GM12878 (cell line): ENCODE data around the gene CBX2. TPM values are rescaled to one million over a fixed set of nuclear protein-coding genes. Genes with fewer than 3 reads are reported as not detected.

Experiments
- ATAC-seq: fragments of 200-7000 bp; cut with Tn5 transposase; 3 replicates; pipeline ENCODE4 v1.9.1; 2020; ENCODE audit warnings: mild to moderate bottlenecking, moderate library complexity
- BruUV-seq: library from RNA; stranded (reverse); fragments of 400-500 nt; replicated peaks from 2 replicates; lab custom pipeline; 2021; lab: Mats Ljungman, UMichigan
- CTCF ChIA-PET: fragments of 300-600 bp; sonication (Branson Sonifier 250); formaldehyde crosslinking; extraction: SDS; loops from one replicate; lab custom pipeline; 2021; ENCODE audit warnings: inconsistent platforms; lab: Yijun Ruan, JAX
- POLR2A ChIA-PET: fragments of 350-600 bp; formaldehyde crosslinking; extraction: SDS; loops from one replicate; lab custom pipeline; 2021; ENCODE audit warnings: inconsistent platforms; lab: Charles Lee
- RAD21 ChIA-PET: fragments of 300-600 bp; sonication (Branson Sonifier 250); formaldehyde crosslinking; loops from one replicate; lab custom pipeline; 2023; ENCODE audit warnings: antibody characterized with exemption; ENCODE audit not compliant: unreplicated experiment; lab: Charles Lee
- SMC1A ChIA-PET: fragments of 300-600 bp; sonication (Branson Sonifier 250); formaldehyde crosslinking; loops from one replicate; lab custom pipeline; 2023; ENCODE audit not compliant: unreplicated experiment, uncharacterized antibody; lab: Charles Lee
- DNase-seq: peaks from one replicate; pipeline ENCODE4 v3.0.0-alpha.2; 2011; ENCODE audit warnings: low read depth, low spot score
- FAIRE-seq: peaks from 3 replicates; lab custom pipeline; 2011; peaks lifted over from hg19 to GRCh38; lab: Jason Lieb, UNC
- H2AFZ ChIP-seq: 2 replicates; pipeline ENCODE4 v1.6.0; 2011; ENCODE audit warnings: low read depth, low read length, control low read depth; ENCODE audit not compliant: control insufficient read depth
- H3K27ac ChIP-seq: 2 replicates; pipeline ENCODE4 v1.5.1; 2011; ENCODE audit warnings: control low read depth; ENCODE audit not compliant: control insufficient read depth, insufficient read depth
- H3K27me3 ChIP-seq, 2 experiments: replicated peaks in 1 of 2; 2 replicates each; pipeline versions ENCODE4 v1.6.0 to v1.6.1; 2011; ENCODE audit warnings: low read length in 1 of 2; ENCODE audit not compliant: control insufficient read depth in 2 of 2, insufficient read depth in 2 of 2
- H3K36me3 ChIP-seq, 2 experiments: 2 replicates each; pipeline ENCODE4 v1.5.1; 2011; ENCODE audit warnings: low read length in 1 of 2; ENCODE audit not compliant: control insufficient read depth in 2 of 2, insufficient read depth in 2 of 2
- H3K4me1 ChIP-seq: 2 replicates; pipeline ENCODE4 v1.6.1; 2011; ENCODE audit warnings: mild to moderate bottlenecking, low read length, moderate library complexity, mixed read lengths; ENCODE audit not compliant: control insufficient read depth, insufficient read depth
- H3K4me2 ChIP-seq: 2 replicates; pipeline ENCODE4 v1.6.0; 2011; ENCODE audit warnings: control low read depth; ENCODE audit not compliant: control insufficient read depth, insufficient read depth
- H3K4me3 ChIP-seq: fragments of 200-600 bp; sonication (generic); 2 replicates; pipeline ENCODE4 v1.5.1; 2016
- H3K79me2 ChIP-seq: 2 replicates; pipeline ENCODE4 v1.6.0; 2011; ENCODE audit warnings: low read length; ENCODE audit not compliant: control insufficient read depth, insufficient read depth
- H3K9ac ChIP-seq: 2 replicates; pipeline ENCODE4 v1.8.0; 2011; ENCODE audit warnings: low read length, control low read depth, mixed read lengths; ENCODE audit not compliant: control insufficient read depth, insufficient read depth
- H3K9me3 ChIP-seq: replicated peaks from 3 replicates; pipeline ENCODE4 v1.5.1; 2011; ENCODE audit warnings: mild to moderate bottlenecking, low read length; ENCODE audit not compliant: control insufficient read depth, insufficient read depth
- H4K20me1 ChIP-seq: 2 replicates; pipeline ENCODE4 v1.6.0; 2011; ENCODE audit not compliant: control insufficient read depth, insufficient read depth
- ASH2L ChIP-seq: fragments of 300-600, 200-600 bp; sonication (generic); IDR thresholded peaks from 2 replicates; pipeline ENCODE4 v1.6.1; 2017; ENCODE audit warnings: low read depth, mild to moderate bottlenecking, borderline replicate concordance
- BCL3 ChIP-seq: IDR thresholded peaks from 2 replicates; pipeline ENCODE4 v1.6.1; 2011; ENCODE audit warnings: borderline replicate concordance, low read depth, mild to moderate bottlenecking, moderate library complexity, low read length; ENCODE audit not compliant: insufficient read depth, poor library complexity, severe bottlenecking
- CHD2 ChIP-seq: IDR thresholded peaks from 2 replicates; pipeline ENCODE4 v1.6.1; 2011; ENCODE audit warnings: low read depth, low read length, improper control_type of control experiment, borderline replicate concordance
- DPF2 ChIP-seq: fragments of 450-650 bp; IDR thresholded peaks from 2 replicates; pipeline ENCODE4 v1.6.1; 2017; ENCODE audit warnings: mild to moderate bottlenecking
- EP300 ChIP-seq, 2 experiments: fragments of 150-350 bp in 1 of 2; IDR thresholded peaks; 2 replicates each; pipeline ENCODE4 v1.6.1; 2011 to 2012; ENCODE audit warnings: low read depth in 2 of 2, low read length in 2 of 2, borderline replicate concordance in 1 of 2, improper control_type of control experiment in 1 of 2, inconsistent platforms in 1 of 2; ENCODE audit not compliant: control insufficient read depth in 1 of 2
- HDGF ChIP-seq: fragments of 450-650 bp; IDR thresholded peaks from 2 replicates; pipeline ENCODE4 v1.6.1; 2016; ENCODE audit warnings: antibody characterized with exemption
- JUND ChIP-seq: IDR thresholded peaks from 2 replicates; pipeline ENCODE4 v1.6.1; 2012; ENCODE audit warnings: low read depth, mild to moderate bottlenecking, low read length, improper control_type of control experiment, moderate library complexity
- ZNF217 ChIP-seq: fragments of 450-650 bp; IDR thresholded peaks from 2 replicates; pipeline ENCODE4 v1.6.1; 2017; ENCODE audit warnings: antibody characterized with exemption, mild to moderate bottlenecking
- ZZZ3 ChIP-seq: IDR thresholded peaks from 2 replicates; pipeline ENCODE4 v1.6.1; 2011; ENCODE audit warnings: low read depth; ENCODE audit not compliant: control insufficient read depth, insufficient read length
- WGBS: methylation state at CpG from one replicate; pipeline ENCODE4 v1.1.6; 2016; ENCODE audit warnings: low lambda C conversion rate; ENCODE audit not compliant: insufficient replicate concordance, insufficient coverage; ENCODE audit errors: missing lambda C conversion rate; 5-methylcytosine and 5-hydroxymethylcytosine counted together
- in situ Hi-C: fragments of 300-500 bp; cut with MboI; formaldehyde crosslinking; loops from 9 replicates; pipeline ENCODE4 v1.14.3; 2018; ENCODE audit warnings: mixed read lengths
- intact Hi-C: fragments of 100-400 bp; cut with micrococcal nuclease; formaldehyde crosslinking; loops from one replicate; pipeline ENCODE4 v1.14.2; 2022; ENCODE audit not compliant: unreplicated experiment
- polyA plus RNA-seq, 11 experiments: library from polyadenylated mRNA; depleted of rRNA in 4 of 11; unstranded in 6 of 11; stranded (reverse) in 5 of 11; fragments of >200 nt; fragmentation: Nextera tagmentation in 4 of 11; fragmentation: Illumina TruSeq in 1 of 11; extraction: Ambion mirVana in 4 of 11; extraction: Trizol in 1 of 11; gene quantifications; 1 replicate in 1 of 11; 2 replicates in 10 of 11; pipeline versions ENCODE4 v1.2.1 to v1.2.3, GENCODE V29; 2011 to 2016; ENCODE audit warnings: inconsistent platforms in 2 of 11, missing spikeins in 2 of 11, low read depth in 1 of 11
- total RNA-seq, 4 experiments: library from RNA; depleted of rRNA in 3 of 4; stranded (reverse); fragments of >200 nt in 3 of 4; fragmentation: Illumina TruSeq in 1 of 4; extraction: Trizol in 1 of 4; gene quantifications; 2 replicates each; pipeline versions ENCODE4 v1.2.1 to v1.2.3, GENCODE V29; 2013 to 2021
- TF ChIP-seq, protein P1 (sequence below): fragments of 450-650 bp; IDR thresholded peaks from 2 replicates; pipeline ENCODE4 v1.6.1; 2017; ENCODE audit warnings: mild to moderate bottlenecking

Gene CBX2
- total and polyA plus RNA-seq, 10 of the 15 experiments (the other 5 are each of a cell fraction or from before 2014, with no cell fraction given), result 0.35 to 7.5 (median 4.2) TPM

DNA sequence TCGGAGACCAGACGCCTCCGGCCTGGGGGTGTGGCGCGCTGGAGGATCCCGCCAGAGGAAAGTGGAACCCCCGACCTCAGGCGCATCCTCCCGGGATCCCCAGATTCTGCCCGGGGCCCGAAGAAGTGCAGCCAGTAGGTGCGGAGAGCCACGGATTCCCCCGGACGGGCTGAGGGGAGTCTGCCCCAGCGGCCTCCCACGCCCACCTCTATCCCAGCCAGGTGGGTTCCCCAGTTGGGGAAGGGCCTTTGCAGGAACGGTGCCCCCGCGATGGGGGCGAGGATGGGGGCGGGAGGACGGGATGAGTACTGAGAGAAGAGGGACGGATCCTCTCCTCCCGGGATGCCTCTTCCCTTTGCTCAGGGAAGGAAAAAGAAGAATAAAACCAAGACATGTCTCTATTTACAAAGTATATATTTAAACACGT, 13.8 kb downstream of the CBX2 start:
- Histone ChIP-seq H2AFZ (no peak overlapping the region), H3K27ac (no peak overlapping the region), H3K4me3 (no peak overlapping the region)
- SMC1A ChIA-PET, result no interaction called here
- RAD21 ChIA-PET, result interaction anchor here (1.0 kb wide), 1 partner anchor 45 kb away, joined by 3 read pairs; no protein-coding TSS in a partner anchor
- 16% methylated on average over 26 of the region's 26 CpGs for WGBS
- DNase-seq, result no peak
- no peak for ATAC-seq
- no peak for TF ChIP-seq ZNF217
- no peak for TF ChIP-seq HDGF
- no peak for TF ChIP-seq CHD2
- no peak for TF ChIP-seq DPF2
- TF ChIP-seq, protein P1, sequence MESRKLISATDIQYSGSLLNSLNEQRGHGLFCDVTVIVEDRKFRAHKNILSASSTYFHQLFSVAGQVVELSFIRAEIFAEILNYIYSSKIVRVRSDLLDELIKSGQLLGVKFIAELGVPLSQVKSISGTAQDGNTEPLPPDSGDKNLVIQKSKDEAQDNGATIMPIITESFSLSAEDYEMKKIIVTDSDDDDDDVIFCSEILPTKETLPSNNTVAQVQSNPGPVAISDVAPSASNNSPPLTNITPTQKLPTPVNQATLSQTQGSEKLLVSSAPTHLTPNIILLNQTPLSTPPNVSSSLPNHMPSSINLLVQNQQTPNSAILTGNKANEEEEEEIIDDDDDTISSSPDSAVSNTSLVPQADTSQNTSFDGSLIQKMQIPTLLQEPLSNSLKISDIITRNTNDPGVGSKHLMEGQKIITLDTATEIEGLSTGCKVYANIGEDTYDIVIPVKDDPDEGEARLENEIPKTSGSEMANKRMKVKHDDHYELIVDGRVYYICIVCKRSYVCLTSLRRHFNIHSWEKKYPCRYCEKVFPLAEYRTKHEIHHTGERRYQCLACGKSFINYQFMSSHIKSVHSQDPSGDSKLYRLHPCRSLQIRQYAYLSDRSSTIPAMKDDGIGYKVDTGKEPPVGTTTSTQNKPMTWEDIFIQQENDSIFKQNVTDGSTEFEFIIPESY, result no peak
- no peak for TF ChIP-seq EP300 (IDR thresholded peaks at IDR 0.05; ENCODE audit: borderline replicate concordance in 1 of 2, control insufficient read depth in 1 of 2, low read depth in 2 of 2, low read length in 2 of 2)
- no peak for TF ChIP-seq BCL3
- TF ChIP-seq ASH2L, result no peak
- TF ChIP-seq ZZZ3, result no peak
- no peak for TF ChIP-seq JUND
- TF ChIP-seq, all 136 proteins: peak for 0
- H3K9ac ChIP-seq, result no peak overlapping the region
- no peaks in the 10 kb centered on the region for H3K9me3 ChIP-seq
- H3K4me1 ChIP-seq, result peaks cover 4% of the 10 kb centered on the region; the same call in 1 of the 2 replicates
- H3K79me2 ChIP-seq, result no peaks in the 10 kb centered on the region
- ChIA-PET CTCF (no interaction called here), POLR2A (no interaction called here)
- H3K36me3 ChIP-seq, result peaks cover 2 to 3% of the 10 kb centered on the region in 2 experiments; a peak in 2 of 4 replicates
- no peak for FAIRE-seq
- in situ Hi-C loops, result no loop called here
- peaks cover 14 to 16% of the 10 kb centered on the region in 2 experiments; a peak in 3 of 4 replicates for H3K27me3 ChIP-seq
- no TSS peak for BruUV-seq
- H3K4me2 ChIP-seq, result no peak overlapping the region
- intact Hi-C loops, result loop anchor here (2.0 kb wide), 1 partner anchor 179 kb away; no protein-coding TSS in a partner anchor
- H4K20me1 ChIP-seq, result no peaks in the 10 kb centered on the region
